AG10803 (cell line): ENCODE results near the gene PCBP2.

Experiments
- DNase-seq: peaks from one replicate; pipeline ENCODE4 v3.0.0; 2010; ENCODE audit warnings: low read depth
- H3K4me3 ChIP-seq: 2 replicates; pipeline ENCODE4 v1.5.1; 2011; ENCODE audit warnings: mild to moderate bottlenecking, low read length, control low read depth
- TF ChIP-seq, protein P1 (sequence below): conservative IDR thresholded peaks from 2 replicates; pipeline ENCODE4 v1.5.1; 2011; ENCODE audit warnings: mild to moderate bottlenecking, low read length, control low read depth, inconsistent platforms

Gene PCBP2

GRCh38 chr12:53507603-53507885 lies 55.6 kb downstream of the PCBP2 start:
- no peak for DNase-seq
- TF ChIP-seq, protein P1, sequence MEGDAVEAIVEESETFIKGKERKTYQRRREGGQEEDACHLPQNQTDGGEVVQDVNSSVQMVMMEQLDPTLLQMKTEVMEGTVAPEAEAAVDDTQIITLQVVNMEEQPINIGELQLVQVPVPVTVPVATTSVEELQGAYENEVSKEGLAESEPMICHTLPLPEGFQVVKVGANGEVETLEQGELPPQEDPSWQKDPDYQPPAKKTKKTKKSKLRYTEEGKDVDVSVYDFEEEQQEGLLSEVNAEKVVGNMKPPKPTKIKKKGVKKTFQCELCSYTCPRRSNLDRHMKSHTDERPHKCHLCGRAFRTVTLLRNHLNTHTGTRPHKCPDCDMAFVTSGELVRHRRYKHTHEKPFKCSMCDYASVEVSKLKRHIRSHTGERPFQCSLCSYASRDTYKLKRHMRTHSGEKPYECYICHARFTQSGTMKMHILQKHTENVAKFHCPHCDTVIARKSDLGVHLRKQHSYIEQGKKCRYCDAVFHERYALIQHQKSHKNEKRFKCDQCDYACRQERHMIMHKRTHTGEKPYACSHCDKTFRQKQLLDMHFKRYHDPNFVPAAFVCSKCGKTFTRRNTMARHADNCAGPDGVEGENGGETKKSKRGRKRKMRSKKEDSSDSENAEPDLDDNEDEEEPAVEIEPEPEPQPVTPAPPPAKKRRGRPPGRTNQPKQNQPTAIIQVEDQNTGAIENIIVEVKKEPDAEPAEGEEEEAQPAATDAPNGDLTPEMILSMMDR: no peak
- no peak overlapping the region for H3K4me3 ChIP-seq

DNA sequence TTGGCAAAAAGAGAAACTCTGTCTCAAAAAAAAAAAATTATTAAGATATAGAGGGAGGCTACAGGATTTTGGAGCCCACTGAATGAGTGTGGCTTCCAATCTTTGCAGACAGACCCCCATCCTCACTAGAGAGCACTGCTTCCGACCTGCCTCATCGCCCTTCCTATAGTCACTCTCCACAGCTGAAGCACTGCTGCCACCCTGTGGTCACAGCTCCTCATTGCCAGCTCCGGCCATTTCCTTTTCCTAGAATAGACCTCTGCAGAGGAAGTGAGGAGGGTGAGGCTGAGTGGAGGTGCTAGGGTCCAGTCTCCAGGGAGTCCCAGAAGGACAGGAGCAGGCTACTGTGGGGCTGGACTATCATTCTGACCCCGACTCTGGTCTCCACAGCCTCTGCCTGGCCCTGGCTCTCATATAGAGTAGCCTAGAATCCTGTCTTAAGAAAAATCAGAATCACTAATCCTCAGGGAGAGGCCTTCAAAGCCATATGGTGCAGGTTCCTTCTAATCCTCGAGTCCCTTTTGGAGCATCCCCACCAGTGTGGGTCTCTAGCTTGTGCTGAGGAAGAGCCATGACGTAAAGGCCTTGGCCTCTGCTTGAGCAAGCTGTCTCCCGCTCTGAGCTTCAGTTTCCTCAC lies 56.8 kb downstream of the PCBP2 start:
- H3K4me3 ChIP-seq: no peak overlapping the region
- DNase-seq: peak; percentile 65
- TF ChIP-seq, protein P1: peak; percentile 89

GRCh38 chr12:53510181-53510812 lies 58.4 kb downstream of the PCBP2 start:
- no peak overlapping the region for H3K4me3 ChIP-seq
- DNase-seq: no peak
- TF ChIP-seq, protein P1: no peak

DNA sequence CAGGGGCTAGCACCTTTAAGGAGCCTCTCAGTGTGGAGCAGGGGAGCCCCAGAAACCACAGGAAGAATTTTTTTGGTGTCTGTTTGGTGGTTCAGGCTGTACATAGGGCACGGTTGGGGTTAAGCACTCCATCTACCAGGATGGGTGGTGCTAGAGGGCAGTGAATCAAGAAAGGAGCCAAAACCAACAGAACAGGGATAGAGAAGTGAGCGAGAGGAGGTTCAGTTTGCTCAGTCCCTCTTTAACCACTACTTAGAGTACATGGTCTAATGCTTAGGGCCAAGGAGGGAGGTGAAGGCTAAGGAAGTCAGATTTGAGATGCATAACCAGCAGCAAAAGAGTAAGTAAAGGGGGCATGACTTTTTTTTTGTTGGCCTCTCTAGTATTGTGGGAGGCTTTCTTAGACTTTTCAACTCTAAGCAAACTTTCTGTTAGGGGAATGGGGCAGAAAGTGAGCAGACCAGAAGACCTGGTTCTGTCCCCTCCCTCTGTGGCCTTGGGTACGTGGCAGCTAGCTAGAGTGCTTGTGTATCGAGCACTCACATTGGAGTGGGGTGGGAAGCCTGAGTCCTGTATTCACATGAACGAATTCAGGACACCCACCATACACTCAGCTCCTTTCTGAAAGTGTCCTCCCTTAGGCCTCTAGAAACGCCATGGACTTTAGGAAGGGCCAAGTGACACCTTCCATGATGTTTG lies 62.0 kb downstream of the PCBP2 start:
- H3K4me3 ChIP-seq: no peak overlapping the region
- no peak for DNase-seq
- TF ChIP-seq, protein P1: no peak

DNA sequence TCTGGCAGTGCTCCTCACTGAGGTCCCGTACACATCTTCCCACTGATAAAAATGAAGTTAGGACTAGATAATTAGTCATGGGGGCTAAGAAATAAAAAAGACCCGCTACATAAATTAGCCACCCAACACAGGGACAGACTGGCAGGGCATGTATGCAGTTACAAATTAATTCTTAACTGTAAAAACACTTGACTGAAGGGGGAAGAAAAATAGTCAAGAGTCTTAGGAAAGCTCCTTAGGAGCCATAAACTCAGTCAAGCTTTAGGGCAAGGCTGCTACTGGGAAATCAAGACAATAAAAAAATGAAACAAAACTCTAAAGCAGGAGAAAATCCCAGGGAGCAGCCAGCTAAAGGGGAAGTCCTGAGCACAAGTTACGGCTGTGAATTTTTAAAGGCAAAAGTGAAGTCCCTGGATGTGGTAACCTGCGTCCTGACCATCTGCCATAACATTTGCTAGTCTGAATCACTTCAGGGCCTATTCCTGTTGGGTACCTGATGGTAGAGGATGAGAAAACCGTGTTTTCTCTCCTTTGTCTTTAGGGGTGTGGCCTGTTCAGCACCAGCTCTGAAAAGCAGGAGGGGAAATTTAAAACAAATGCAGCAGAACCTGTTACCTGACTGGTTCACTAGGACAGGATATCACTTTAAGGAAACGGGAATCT lies 62.9 kb downstream of the PCBP2 start:
- TF ChIP-seq, protein P1: no peak
- DNase-seq: no peak

DNA sequence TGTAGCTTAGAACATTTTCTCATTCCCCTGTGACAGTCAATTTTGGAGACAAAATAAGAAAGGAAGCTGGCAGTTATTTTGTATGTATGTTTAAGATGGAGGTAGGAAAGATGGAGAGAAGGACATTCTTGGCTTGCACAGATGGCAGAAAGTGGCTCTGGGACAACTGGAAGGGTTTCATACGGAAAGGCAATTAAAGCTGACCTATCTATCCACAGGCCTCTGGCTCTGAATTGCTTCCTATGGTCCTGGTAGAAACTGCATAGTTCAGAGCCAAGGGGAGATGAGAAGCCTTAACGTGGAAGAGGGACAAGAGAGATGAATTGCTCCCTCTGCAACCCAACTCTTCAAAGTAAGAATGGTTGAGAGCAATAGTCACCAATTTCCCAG lies 63.4 kb downstream of the PCBP2 start:
- H3K4me3 ChIP-seq: no peak overlapping the region
- TF ChIP-seq, protein P1: no peak
- no peak for DNase-seq

More for the DNA sequence above, 62.9 kb downstream of the PCBP2 start:
- no peak overlapping the region for H3K4me3 ChIP-seq
